Right ventricle myocardium superior (tissue), 1 donor: ENCODE measurements around the gene EIF1AD. TPM values are rescaled to one million over a fixed set of nuclear protein-coding genes. Genes with fewer than 3 reads are reported as not detected.
A peak's percentile ranks its signal among the peaks of the same experiment; 100 is the strongest.

Experiments used
- ATAC-seq: fragments of 200-7000 bp; cut with Tn5 transposase; one replicate; pipeline ENCODE4 v1.9.1; 2020; ENCODE audit warnings: mild to moderate bottlenecking; ENCODE audit not compliant: poor library complexity
- DNase-seq: peaks from one replicate; pipeline ENCODE4 v3.0.0-alpha.2; 2020
- intact Hi-C: fragments of 100-400 bp; cut with DNase I; formaldehyde crosslinking; loops from one replicate; pipeline ENCODE4 v1.11.2; 2022
- total RNA-seq: library from RNA; stranded (reverse); fragmentation: NEBNext Ultra II Directional; extraction: Animal tissue kit (Norgen Biotek cat#: 25700); gene quantifications from one replicate; pipeline ENCODE4 v1.2.1, GENCODE V29; 2021
- donor health status: DM: no; HTN: yes; CAD: no; lungs with severe emphysema.

Gene EIF1AD
- total RNA-seq, 1 donor from 2014 or later = 20.1 TPM

- no peak for ATAC-seq
- no peak for DNase-seq
- intact Hi-C loops = no loop called here
Observed at GRCh38 chr11:66008095-66008467, 6.1 kb upstream of the EIF1AD start.

- intact Hi-C loops = no loop called here
- DNase-seq = no peak
- no peak for ATAC-seq
Observed at GRCh38 chr11:66007201-66007634, 5.3 kb upstream of the EIF1AD start.

DNA sequence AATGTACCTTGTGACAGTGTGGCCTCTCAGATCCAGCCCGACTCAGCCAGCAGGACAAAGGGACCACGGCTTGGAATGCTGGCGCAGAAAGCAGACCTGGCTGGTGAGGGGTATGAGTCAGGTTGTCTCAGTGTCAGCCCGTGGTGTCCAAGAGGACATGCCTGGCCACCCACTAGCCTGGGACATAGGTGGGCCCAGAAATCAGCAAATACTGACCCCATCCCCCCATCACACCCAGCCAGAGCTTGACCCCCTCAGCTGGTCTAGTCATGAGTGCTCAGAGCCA, 4.9 kb upstream of the EIF1AD start:
- ATAC-seq (no peak), DNase-seq (no peak)
- intact Hi-C loops = no loop called here

DNA sequence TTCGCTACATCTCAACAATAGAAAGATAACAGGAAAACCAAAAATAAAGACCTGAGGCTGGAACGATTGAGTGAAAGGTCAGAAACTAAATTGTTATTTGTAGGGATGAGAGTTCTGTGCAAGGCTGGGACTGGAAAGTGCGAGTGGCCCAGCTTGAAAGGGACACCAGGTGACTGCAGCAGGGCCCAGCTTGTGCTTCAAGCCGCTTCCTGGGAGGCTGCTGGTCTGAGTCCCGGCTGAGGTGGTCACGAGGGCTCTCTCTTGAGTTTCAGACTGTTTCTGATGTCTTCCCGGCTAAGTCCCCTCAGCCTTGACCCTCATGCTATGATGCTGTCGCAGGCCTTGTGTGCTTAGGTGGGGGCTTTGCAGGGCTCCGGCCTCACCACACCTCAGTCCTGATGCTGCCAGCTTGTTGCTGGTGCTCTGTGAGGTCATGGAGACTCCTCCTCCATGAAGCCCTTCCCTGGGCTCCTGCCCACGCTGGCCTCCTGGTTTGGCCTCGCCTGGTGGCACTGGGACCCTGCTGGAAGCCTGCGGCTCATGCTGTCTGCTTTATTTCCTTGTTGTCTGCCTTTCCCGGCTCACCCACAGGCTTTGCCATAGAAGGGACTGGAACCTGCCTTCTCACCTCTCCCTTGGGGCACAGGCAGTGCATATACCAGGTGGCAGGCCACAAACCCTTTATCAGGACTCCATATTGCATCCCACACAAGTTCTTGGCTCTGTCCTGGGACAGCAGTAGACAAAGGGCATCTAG, 4.4 kb upstream of the EIF1AD start:
- ATAC-seq = no peak
- intact Hi-C loops = no loop called here
- DNase-seq = no peak

- DNase-seq (no peak), ATAC-seq (no peak)
- intact Hi-C loops = no loop called here
Observed at GRCh38 chr11:66004186-66004585, 2.2 kb upstream of the EIF1AD start.

DNA sequence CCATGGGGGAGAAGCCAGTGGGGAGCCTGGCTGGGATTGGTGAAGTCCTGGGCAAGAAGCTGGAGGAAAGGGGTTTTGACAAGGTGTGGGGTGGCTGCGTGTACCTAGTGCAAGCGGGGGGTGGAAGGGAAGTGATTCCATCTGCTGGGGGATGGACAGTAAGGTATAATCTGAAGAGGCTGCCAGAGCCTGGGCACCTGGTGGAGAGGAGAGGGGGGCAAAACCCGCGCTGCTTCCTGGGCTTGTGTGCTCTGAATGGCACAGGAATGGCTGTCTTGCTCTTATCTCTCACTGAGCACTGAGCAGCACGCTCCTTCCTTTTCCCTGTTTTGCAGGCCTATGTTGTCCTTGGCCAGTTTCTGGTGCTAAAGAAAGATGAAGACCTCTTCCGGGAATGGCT, 1.3 kb upstream of the EIF1AD start:
- ATAC-seq (no peak), DNase-seq (no peak)
- intact Hi-C loops = no loop called here

DNA sequence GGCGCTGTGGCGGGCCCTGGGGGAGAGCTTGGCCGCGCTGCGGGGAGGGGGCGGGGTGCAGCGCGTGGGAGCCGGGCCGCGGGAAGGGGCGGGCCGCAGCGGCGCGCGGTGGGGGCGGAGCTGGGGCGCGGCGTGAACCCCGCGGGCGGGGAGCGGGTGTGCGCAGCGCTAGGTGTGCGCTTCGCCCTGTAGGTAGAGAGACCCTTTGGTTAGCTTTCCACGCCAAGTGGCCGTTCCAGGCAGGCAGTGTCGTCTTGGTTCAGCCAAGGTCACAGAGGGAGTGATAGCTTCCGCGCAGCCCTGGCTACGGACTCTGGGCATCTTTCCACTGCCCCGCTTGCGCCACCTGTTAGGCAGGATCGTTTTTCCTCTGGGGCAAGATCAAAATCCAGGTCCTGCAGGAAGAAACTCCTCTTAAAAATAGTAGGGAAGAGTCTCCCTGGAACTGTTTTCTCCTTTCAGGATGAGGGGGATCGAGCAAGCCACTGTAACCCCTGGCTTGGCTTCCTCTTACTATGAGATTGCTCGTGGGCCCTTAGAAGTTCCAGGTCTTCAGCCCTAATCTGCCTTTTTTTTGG, 780 bp upstream of the EIF1AD start:
- ATAC-seq = peak; percentile 91
- peak; percentile 70 for DNase-seq
- intact Hi-C loops = no loop called here

DNA sequence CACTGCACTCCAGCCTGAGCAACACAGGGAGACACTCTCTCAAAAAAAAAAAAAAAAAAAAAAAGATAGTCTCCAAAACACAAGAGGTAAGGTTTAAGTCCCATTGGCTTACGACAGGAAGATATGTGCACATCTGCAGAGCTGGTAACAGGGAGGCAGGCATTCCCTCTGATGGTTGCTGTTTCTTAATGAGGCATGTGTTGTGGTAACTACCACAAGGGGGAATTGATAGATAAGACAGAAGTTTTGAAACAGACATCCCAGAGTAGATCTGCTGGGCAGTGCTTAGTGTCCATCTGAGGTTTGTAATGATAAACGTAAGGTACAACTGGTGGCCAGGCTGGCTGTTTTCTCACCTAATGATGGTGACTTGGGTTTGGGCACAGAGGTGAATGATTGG, 4.7 kb downstream of the EIF1AD start:
- DNase-seq (no peak), ATAC-seq (no peak)
- intact Hi-C loops = no loop called here

DNA sequence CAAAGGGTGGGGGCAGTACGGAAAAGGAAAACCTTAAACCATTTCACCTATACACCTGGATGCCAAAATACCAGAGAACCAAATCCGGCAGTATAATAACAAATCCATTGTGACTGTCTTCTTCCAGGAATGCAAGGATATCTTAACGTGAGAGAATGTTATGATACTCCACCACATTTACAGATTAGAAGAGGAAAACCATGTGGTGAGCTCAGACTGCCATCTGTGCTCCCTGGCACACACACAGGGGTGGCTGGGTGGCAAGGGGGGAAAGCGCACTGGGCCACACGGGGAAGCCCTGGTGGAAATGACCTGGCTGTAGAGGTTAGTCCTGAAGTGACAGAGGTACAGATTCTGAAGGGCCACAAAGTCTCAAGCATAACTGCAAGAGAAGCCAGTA, 9.9 kb downstream of the EIF1AD start:
- DNase-seq = no peak
- intact Hi-C loops = no loop called here
- no peak for ATAC-seq

DNA sequence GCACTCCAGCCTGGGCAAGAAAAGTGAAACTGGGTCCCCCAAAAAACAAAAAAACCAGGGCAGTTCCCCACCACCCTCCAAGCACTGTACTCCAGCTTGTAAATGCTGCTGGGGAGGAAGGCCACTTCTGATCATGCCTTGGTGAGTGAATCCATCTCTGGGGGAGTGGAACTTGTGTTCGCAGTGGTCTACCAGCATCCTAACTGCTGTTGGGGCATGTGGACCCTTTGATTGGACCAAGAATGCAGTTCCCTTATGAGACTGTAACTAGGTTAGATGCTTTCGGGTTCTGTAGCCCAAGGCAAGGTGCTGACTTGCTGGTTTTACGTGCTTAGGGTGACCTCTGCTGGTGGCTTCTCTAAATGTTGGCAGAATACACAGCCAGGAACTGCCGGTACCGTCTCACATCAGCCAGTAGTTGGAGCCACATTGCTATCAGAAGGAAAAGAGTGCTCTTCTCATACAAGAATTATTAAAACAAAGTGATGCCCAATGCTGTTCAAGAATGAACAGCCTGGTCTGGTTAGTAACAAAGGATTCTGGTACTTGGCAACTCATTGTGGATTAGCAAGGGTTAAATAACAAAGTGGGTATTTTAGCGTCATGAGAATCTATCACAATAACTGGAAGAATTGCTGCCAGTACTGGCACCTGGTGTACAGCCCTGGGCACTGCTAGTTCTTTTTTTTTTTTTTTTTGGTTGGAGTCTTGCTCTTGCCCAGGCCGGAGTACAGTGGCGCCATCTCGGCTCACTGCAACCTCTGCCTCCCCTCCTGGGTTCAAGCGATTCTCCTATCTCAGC, 13.0 kb downstream of the EIF1AD start:
- intact Hi-C loops = loop anchor here (5.0 kb wide), 1 partner anchor 282 kb away; no protein-coding TSS in a partner anchor
- ATAC-seq (peak; percentile 99), DNase-seq (peak; percentile 82)

- no peak for DNase-seq
- intact Hi-C loops = loop anchor here (2.0 to 5.0 kb wide), 2 partner anchors 101 to 280 kb away; no protein-coding TSS in a partner anchor
- ATAC-seq = no peak
Observed at GRCh38 chr11:65987336-65987735, 14.6 kb downstream of the EIF1AD start.

DNA sequence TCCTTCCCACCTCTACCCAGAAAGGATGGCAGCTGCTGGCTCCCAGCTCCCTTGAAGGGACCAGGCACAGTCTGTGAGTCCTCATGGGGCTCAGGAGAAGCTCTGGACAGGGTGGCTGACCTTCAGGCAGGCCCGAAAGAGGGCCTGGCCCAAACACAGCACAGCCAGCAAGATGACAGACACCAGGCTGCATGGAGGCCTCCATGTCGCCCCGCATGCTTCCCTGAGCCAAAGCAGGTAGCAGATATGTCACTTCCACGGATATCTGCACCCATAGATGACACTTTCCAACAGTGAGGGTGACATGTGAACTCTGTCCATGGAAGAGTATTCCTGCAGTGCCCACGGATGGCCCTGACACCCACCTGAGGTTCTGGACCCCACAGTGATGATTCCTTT, 18.4 kb downstream of the EIF1AD start:
- ATAC-seq (no peak), DNase-seq (no peak)
- intact Hi-C loops = no loop called here

GRCh38 chr11:65982824-65983588, 19.0 kb downstream of the EIF1AD start:
- intact Hi-C loops = no loop called here
- no peak for DNase-seq
- ATAC-seq = no peak

DNA sequence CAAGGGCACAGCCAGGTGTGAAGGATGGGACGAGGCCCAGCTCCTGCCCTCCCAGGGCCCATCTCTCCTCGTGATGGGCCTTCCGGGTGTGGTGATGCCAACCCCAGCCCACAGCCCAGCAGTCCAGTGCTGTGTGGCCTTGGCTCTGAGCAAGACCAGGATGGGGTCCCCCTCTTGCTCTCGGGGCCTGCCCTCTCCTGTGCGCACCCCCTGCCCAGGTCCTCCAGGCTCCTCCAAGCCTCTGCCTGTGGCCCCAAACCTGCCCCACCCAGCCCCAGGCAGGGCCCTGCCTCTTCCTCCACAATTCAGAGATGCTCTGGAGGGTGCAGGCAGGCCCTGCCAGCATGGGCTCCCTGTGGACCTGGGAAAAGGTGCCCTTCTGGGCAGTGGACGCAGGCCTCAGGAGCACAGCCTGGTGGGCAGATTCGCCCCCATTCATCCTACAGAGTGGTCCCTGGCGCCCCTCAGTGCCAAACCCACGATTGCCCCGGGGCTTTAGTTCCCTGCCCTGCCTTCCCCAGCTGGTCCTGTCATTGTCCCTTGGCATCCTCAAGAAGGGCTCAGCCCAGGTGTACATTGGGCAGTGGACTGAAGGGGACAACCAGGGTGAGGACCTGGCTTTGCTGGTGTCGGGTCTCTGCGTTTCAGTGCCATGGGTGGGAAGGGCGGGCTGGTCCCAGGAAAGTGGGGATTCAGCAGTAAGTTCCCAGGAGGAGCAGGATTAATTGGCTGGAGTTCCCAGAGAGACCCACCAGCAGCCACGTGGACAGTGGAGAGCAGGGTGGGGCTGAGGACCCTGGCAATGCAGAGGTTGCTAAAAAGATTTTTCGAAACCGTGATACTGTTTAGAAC, 19.8 kb downstream of the EIF1AD start:
- intact Hi-C loops = no loop called here
- DNase-seq = no peak
- ATAC-seq = no peak

- DNase-seq (no peak), ATAC-seq (peak; percentile 4)
- intact Hi-C loops = no loop called here
Observed at GRCh38 chr11:65981101-65981740, 20.7 kb downstream of the EIF1AD start.

GRCh38 chr11:65979261-65979759, 22.6 kb downstream of the EIF1AD start:
- DNase-seq = no peak
- ATAC-seq = no peak
- intact Hi-C loops = no loop called here

- DNase-seq (no peak), ATAC-seq (no peak)
- intact Hi-C loops = no loop called here
Observed at GRCh38 chr11:65978391-65979238, 23.3 kb downstream of the EIF1AD start.
